Sigmoid colon (tissue), 7 donors: Measurements from ENCODE around the gene ERCC3. TPM values are rescaled to one million over a fixed set of nuclear protein-coding genes. Genes with fewer than 3 reads are reported as not detected.

Experiments used
- DNase-seq: peaks from one replicate; pipeline ENCODE4 v3.0.0-alpha.2; 2019
- H3K27ac ChIP-seq, 4 donors: fragments of 200-600 bp; sonication (generic); one replicate each; pipeline ENCODE4 v1.5.1; 2016 to 2019; ENCODE audit warnings: mild to moderate bottlenecking in 1 of 4
- H3K27me3 ChIP-seq, 3 donors: fragments of 200-600 bp; sonication (generic); one replicate each; pipeline ENCODE4 v1.5.1; 2019; ENCODE audit warnings: mild to moderate bottlenecking in 1 of 3
- H3K36me3 ChIP-seq, 4 donors: fragments of 200-600 bp; sonication (generic); one replicate each; pipeline ENCODE4 v1.5.1; 2016 to 2019
- H3K4me1 ChIP-seq, 4 donors: fragments of 200-600 bp; sonication (generic); one replicate each; pipeline ENCODE4 v1.5.1; 2017 to 2019
- H3K4me3 ChIP-seq, 4 donors: fragments of 200-600 bp; sonication (generic); one replicate each; pipeline ENCODE4 v1.5.1; 2017 to 2019; ENCODE audit warnings: mild to moderate bottlenecking in 2 of 4, moderate library complexity in 1 of 4
- H3K9me3 ChIP-seq, 4 donors: fragments of 200-600 bp in 3 of 4; sonication (generic) in 3 of 4; one replicate each; pipeline versions ENCODE4 v1.5.1 to v1.6.1; 2013 to 2019
- EP300 ChIP-seq, 4 donors: sonication (generic); formaldehyde crosslinking; IDR thresholded peaks; one replicate each; pipeline ENCODE4 v1.6.1; 2017; ENCODE audit warnings: antibody characterized with exemption in 4 of 4
- POLR2A ChIP-seq, 2 donors: fragments of 450-650 bp; IDR thresholded peaks; one replicate each; pipeline ENCODE4 v1.6.1; 2016; ENCODE audit warnings: antibody characterized with exemption in 2 of 2, mild to moderate bottlenecking in 2 of 2, moderate library complexity in 2 of 2
- POLR2AphosphoS5 ChIP-seq, 4 donors: sonication (generic); formaldehyde crosslinking; IDR thresholded peaks; one replicate each; pipeline ENCODE4 v1.6.1; 2017; ENCODE audit warnings: antibody characterized with exemption in 4 of 4
- WGBS, 2 donors: extraction: QIAGEN DNeasy Blood & Tissue Kit; methylation state at CpG; one replicate each; pipeline ENCODE4 v1.1.7; 2013; 5-methylcytosine and 5-hydroxymethylcytosine counted together
- intact Hi-C: fragments of 100-400 bp; cut with DNase I; formaldehyde crosslinking; loops from one replicate; pipeline ENCODE4 v1.15.1; 2023
- polyA plus RNA-seq, 3 donors: library from polyadenylated mRNA; stranded (reverse); fragments of 200-250 nt; gene quantifications; one replicate each; pipeline ENCODE4 v1.2.3, GENCODE V29; 2013
- total RNA-seq, 4 donors: library from RNA; depleted of rRNA; stranded (reverse); fragments of >200 nt; gene quantifications; one replicate each; pipeline ENCODE4 v1.1.0, GENCODE V29; 2016
- TF ChIP-seq, protein P1 (sequence below), 4 experiments: fragments of 450-650 bp in 3 of 4; fragments of 200-600 bp in 1 of 4; IDR thresholded peaks; one replicate each; pipeline ENCODE4 v1.5.1; 2016 to 2019; ENCODE audit warnings: antibody characterized with exemption in 4 of 4, mild to moderate bottlenecking in 3 of 4, moderate library complexity in 2 of 4
- donor health status: healthy with polysubstance abuse.
- donor health status: Bipolar disorder and iron deficiency.
- donor health status: healthy.

Gene ERCC3
- total and polyA plus RNA-seq, 7 donors, result 15.6 to 44.8 (median 31.7) TPM

DNA sequence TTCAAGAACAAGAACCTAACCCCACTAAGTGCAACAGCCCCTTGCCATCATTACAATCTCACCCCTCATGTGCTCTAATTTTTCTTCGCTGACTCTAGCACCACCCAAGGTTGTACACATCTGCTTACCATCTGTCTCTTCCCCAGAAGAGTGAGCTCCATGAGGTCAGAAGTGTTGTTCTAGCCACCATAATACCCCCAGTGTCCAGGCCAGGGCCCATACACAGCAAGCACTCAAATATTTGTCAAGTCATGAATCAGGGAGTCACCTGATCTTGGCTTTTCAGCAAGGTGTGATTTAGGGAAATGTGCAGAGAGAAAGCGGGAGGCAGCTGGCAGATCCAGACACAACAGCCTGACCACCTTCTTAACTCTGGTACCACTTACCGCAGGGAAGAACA is 5.7 kb downstream of the ERCC3 start:
- 97% methylated on average over 3 of the region's 3 CpGs for WGBS, 2 donors
- no peak for DNase-seq
- no peak overlapping the region for H3K4me3 ChIP-seq
- peaks cover 0 to 10% (median 8%) of the 10 kb centered on the region in 4 donors for H3K4me1 ChIP-seq
- no peak overlapping the region for H3K27ac ChIP-seq
- no peaks in the 10 kb centered on the region for H3K9me3 ChIP-seq
- peaks cover 45 to 95% (median 81%) of the 10 kb centered on the region in 4 donors for H3K36me3 ChIP-seq
- no peaks in the 10 kb centered on the region for H3K27me3 ChIP-seq
- intact Hi-C loops, result no loop called here
- TF ChIP-seq POLR2A (IDR thresholded peaks at IDR 0.05) (no peak), EP300 (IDR thresholded peaks at IDR 0.05) (no peak), POLR2AphosphoS5 (IDR thresholded peaks at IDR 0.05) (no peak)
- TF ChIP-seq, protein P1, sequence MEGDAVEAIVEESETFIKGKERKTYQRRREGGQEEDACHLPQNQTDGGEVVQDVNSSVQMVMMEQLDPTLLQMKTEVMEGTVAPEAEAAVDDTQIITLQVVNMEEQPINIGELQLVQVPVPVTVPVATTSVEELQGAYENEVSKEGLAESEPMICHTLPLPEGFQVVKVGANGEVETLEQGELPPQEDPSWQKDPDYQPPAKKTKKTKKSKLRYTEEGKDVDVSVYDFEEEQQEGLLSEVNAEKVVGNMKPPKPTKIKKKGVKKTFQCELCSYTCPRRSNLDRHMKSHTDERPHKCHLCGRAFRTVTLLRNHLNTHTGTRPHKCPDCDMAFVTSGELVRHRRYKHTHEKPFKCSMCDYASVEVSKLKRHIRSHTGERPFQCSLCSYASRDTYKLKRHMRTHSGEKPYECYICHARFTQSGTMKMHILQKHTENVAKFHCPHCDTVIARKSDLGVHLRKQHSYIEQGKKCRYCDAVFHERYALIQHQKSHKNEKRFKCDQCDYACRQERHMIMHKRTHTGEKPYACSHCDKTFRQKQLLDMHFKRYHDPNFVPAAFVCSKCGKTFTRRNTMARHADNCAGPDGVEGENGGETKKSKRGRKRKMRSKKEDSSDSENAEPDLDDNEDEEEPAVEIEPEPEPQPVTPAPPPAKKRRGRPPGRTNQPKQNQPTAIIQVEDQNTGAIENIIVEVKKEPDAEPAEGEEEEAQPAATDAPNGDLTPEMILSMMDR (IDR thresholded peaks at IDR 0.05), result no peak

DNA sequence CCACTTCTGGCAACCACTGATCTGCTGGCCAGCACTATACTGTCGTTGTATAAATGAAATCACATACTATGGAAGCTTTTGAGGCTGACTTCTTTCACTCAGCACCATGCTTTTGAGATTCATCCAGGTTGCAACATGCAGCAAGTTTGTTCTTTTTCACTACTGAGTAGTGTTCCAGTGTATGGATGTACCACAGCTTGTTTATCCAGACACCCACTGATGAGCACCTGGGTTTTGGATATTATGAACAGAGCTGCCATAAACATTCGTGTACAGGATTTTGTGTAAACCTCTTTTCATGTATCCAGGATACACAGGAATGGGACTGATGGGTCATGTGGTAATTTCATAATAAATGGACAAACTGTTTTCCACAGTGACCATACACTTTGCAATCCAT is 10.7 kb downstream of the ERCC3 start:
- intact Hi-C loops, result no loop called here
- Histone ChIP-seq H3K27me3 (no peaks in the 10 kb centered on the region), H3K4me1 (no peaks in the 10 kb centered on the region), H3K9me3 (no peaks in the 10 kb centered on the region), H3K36me3 (peaks cover 38 to 96% (median 67%) of the 10 kb centered on the region in 4 donors), H3K4me3 (no peak overlapping the region), H3K27ac (no peak overlapping the region)
- DNase-seq, result no peak
- WGBS, 2 donors, result 97 to 98% methylated on average over 2 of the region's 2 CpGs
- no peak for TF ChIP-seq POLR2AphosphoS5 (IDR thresholded peaks at IDR 0.05)
- TF ChIP-seq POLR2A (IDR thresholded peaks at IDR 0.05), result no peak
- no peak for TF ChIP-seq EP300 (IDR thresholded peaks at IDR 0.05)
- TF ChIP-seq, protein P1 (IDR thresholded peaks at IDR 0.05), result no peak

DNA sequence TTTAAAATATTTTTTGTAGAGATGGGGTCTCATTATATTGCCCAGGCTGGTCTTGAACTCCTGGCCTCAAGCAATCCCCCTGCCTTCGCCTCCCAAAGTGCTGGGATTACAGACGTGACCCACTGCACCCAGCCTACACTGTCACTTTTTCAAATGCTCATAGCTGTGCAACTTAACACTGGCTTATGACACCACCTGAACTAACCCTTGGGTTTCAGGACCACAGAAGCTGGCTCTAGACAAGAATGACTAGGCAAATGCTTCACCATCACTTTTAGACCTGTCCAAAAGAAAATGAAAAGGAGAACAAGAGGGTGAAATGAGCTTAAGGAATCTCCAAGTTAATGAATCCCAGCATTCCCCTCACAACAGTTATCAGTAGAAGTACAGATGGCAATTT is 13.3 kb downstream of the ERCC3 start:
- H3K9me3 ChIP-seq, result no peaks in the 10 kb centered on the region
- DNase-seq, result no peak
- H3K4me3 ChIP-seq, result no peak overlapping the region
- no peak overlapping the region for H3K27ac ChIP-seq
- TF ChIP-seq, protein P1 (IDR thresholded peaks at IDR 0.05), result no peak
- no peak for TF ChIP-seq POLR2AphosphoS5 (IDR thresholded peaks at IDR 0.05)
- no peak for TF ChIP-seq POLR2A (IDR thresholded peaks at IDR 0.05)
- no peak for TF ChIP-seq EP300 (IDR thresholded peaks at IDR 0.05)
- no peaks in the 10 kb centered on the region for H3K27me3 ChIP-seq
- no peaks in the 10 kb centered on the region for H3K4me1 ChIP-seq
- peaks cover 24 to 96% (median 51%) of the 10 kb centered on the region in 4 donors for H3K36me3 ChIP-seq
- intact Hi-C loops, result no loop called here
- 94% methylated on average over 2 of the region's 2 CpGs for WGBS, 2 donors

DNA sequence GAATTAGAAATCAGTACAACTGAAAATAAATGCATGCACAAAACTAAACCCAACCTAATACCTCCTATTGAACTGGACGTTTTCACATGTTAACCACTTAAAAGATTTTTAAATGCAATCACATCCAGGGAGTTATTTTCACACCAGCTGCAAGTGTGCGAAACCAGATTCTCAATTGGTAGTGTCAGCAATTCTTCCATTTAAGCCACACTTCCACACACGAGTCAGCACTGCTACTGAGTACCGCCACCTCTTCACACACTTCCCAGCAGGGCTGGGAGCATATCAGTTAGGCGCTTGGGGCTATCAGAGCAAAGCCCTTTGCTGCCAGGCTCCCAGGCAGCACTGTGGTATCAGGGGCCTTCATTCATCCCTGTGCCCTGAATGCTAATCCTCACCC is 14.2 kb downstream of the ERCC3 start:
- Histone ChIP-seq H3K36me3 (peaks cover 18 to 96% (median 50%) of the 10 kb centered on the region in 4 donors), H3K27me3 (no peaks in the 10 kb centered on the region), H3K27ac (no peak overlapping the region), H3K4me1 (no peaks in the 10 kb centered on the region), H3K4me3 (no peak overlapping the region), H3K9me3 (no peaks in the 10 kb centered on the region)
- TF ChIP-seq EP300 (IDR thresholded peaks at IDR 0.05) (no peak), POLR2A (IDR thresholded peaks at IDR 0.05) (no peak), POLR2AphosphoS5 (IDR thresholded peaks at IDR 0.05) (no peak)
- TF ChIP-seq, protein P1 (IDR thresholded peaks at IDR 0.05), result no peak
- DNase-seq, result no peak
- 89% methylated on average over 5 of the region's 5 CpGs for WGBS, 2 donors
- intact Hi-C loops, result no loop called here

DNA sequence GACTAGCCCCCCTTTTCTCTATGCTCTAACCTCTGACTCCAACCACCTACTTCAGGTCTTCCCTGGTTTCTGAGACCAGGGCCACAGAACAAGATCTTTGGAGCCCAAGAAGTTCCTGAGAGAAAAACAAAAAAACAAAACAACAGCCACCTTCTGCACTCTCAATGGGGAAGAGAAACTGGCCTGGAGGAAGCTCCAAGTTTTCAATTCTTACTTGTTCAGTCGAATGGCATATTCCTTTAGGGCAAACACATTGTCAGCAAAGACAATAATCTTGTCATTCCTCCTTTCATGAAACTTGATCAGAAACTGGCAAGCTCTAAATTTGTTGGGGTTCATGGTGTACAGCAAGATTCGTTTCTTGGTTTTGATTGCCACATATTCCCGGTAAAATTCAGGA is 15.0 kb downstream of the ERCC3 start:
- Histone ChIP-seq H3K4me3 (no peak overlapping the region), H3K36me3 (peaks cover 14 to 96% (median 48%) of the 10 kb centered on the region in 4 donors), H3K4me1 (no peaks in the 10 kb centered on the region), H3K27ac (no peak overlapping the region), H3K27me3 (no peaks in the 10 kb centered on the region), H3K9me3 (no peaks in the 10 kb centered on the region)
- DNase-seq, result no peak
- WGBS, 2 donors, result 78 to 92% methylated on average over 3 of the region's 3 CpGs
- no peak for TF ChIP-seq POLR2A (IDR thresholded peaks at IDR 0.05)
- TF ChIP-seq EP300 (IDR thresholded peaks at IDR 0.05), result no peak
- TF ChIP-seq, protein P1 (IDR thresholded peaks at IDR 0.05), result no peak
- no peak for TF ChIP-seq POLR2AphosphoS5 (IDR thresholded peaks at IDR 0.05)
- intact Hi-C loops, result no loop called here
